Measurements from ENCODE around the gene RSPH6A.
A peak's percentile ranks its signal among the peaks of the same experiment; 100 is the strongest.
"Not testable (repeated sequence)": the region's sequence is repeated elsewhere in the genome, so short reads cannot be mapped to it uniquely, and the experiment has no call there.

The RSPH6A gene

DNA sequence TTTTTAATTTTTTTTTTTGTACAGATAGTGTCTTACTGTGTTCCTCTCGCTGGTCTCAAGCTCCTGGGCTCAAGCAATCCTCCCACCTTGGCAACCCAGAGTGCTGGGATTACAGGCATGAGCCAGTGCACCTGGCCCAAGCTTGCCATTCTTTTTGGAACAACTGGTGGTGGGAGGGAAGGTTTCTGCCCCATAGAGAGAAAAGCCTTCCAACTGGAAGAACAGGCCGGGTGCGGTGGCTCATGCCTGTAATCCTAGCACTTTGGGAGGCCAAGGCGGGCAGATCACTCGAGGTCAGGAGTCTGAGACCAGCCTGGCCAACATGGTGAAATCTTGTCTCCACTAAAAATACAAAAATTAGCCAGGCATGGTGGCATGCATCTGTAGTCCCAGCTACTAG lies 15.6 kb downstream of the RSPH6A start:
- not testable (repeated sequence) for DNase-seq

DNA sequence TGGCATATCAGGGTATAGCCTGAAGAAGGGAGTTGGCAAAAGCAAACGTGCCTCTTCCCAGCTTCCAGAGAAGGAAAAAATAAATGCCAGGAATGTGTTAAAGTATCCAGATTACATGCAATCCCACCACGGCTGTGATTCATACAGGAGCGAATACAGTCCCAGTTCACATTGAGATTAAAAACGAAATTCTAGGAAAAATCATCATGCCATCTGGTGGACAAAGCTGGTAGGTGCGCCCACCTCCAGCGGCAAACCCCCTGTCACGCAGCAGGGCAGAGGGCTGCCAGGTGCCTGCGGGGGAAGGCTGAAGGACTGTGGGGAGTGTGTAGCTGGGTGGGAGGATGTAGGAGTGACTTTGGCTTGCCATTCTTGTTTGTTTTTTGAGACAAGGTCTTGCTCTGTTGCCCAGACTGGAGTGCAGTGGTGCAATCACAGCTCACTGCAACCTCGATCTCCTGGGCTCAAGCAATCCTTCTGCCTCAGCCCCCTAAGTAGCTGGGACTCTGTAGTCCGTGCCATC lies 16.1 kb downstream of the RSPH6A start:
- DNase-seq: peak; percentile 41

DNA sequence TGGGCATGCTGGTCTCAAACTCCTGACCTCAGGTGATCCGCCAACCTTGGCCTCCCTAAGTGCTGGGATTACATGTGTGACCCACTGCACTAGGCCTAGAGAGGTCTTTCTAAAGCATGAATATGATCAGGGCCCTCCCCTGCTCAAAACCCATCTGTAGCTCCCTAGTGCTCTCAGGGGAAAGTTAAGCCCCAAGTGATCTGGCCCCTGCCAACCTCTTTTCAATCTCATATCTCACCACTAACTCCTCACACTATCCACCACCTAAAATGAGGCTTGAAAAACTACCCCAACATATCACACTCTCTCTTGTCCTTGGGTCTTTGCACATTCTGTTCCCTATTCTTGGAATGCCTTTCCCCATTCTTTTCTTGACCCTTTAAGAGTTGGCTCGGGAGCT lies 20.5 kb downstream of the RSPH6A start:
- DNase-seq: no peak

DNA sequence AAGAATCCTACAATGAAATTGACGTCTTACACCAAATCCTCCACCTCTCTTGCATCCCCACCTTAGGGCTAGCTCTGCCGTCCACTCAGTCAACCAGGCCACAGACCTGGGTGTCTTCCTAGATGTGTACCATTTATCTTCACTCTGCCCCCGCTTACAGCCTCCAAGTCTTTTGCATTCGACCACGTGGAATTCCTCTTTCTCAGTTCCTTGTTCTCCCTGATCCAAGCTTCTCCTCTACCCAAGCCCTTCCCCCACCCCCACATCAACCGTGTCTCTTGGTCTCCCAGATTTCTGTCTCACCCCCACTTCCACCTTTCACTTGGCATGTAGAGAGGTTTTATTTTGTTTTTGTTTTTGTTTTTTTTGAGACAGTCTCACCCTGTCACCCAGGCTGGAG lies 21.2 kb downstream of the RSPH6A start:
- no peak for DNase-seq

DNA sequence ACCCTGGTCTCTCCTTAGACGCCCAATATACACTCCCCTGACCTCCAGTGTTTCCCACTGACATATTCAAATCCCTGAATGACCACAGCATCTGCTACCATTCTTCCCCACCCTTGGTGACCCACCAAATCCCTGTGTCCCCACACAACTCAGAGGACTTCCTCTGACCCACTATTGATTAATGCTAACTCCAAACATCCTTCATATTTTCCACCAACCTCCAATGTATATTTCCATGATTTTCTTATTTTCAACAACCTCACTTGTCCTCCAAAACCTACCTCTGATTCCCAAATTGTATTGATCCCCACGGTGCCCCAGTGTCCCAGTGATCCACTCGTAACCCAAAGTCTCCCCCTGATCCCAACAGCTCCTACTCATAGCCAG lies 21.9 kb downstream of the RSPH6A start:
- DNase-seq: no peak

DNA sequence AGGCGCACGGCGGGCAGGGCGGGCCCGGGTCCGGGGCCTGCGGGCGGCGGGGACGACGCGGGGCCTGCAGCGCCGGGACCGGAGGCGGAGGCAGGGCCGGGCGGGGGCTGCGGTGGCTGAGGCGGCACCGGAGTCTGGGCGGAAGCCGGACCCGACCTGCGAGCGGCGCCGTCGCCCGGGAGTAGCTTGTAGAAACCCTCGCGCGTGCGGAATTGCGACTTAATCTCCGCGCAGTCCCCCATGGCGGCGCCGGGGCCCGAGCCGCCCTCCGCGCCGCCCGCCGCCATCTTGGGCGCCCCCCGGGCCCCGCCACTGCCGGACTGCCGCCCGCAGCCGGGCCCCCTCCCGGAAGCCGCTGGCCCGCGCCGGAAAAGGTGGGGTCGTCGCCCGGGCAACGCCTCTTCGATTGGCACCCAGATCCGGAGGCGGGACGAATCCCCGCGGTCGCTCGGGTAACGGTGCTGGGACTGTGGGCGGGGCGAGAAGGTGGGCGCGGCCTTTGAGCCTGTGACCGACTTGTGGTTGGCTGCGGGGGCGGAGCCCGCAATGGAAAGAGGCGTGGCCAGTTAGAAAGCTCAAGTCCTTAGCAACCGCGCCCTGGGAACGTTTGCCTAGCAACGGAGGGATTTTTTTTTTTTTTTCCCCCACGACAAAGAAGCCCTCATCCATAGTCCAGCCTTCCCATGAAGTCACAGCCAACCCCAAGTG lies 22.5 kb downstream of the RSPH6A start, which contains the start of gene DMWD:
DMWD (minus strand) TSS at position 376 of the 708 bp plus-strand sequence; CDS start at position 287, 89 bp downstream.
- DNase-seq: peak; percentile 99

DNA sequence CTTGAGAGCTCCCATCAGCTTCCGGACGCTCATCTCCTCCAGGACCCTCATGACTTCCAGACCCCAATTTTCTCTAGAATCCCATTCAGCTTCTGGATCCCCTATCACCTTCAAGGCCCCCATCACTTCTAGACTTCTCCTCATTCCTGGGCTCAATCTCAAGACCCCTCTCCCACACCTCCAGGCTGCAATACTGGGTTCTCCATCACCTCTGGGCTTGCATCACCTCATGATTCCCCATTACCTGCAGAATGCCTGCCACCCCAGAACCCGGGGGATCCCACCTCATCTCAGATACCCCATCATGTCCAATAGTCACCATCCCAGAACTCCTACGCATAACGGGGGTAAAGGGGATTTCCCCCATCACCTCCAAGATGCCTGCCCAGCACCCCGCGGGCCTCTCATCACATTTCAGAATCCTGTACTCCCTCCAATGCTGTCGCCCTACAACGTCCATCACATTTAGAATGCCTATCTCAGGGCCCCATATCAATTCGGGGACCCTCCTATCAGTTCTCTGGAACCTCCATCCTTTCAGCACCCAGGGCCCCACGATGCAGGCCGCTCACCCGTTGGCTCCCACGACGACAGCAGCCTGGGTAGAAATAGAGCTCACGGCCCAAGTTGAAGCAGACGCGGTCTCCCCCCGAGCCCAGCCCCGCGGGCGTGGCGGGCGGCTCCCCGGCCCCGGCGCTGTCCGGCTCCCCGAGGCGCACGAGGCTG lies 23.2 kb downstream of the RSPH6A start:
- DNase-seq: peak; percentile 19

DNA sequence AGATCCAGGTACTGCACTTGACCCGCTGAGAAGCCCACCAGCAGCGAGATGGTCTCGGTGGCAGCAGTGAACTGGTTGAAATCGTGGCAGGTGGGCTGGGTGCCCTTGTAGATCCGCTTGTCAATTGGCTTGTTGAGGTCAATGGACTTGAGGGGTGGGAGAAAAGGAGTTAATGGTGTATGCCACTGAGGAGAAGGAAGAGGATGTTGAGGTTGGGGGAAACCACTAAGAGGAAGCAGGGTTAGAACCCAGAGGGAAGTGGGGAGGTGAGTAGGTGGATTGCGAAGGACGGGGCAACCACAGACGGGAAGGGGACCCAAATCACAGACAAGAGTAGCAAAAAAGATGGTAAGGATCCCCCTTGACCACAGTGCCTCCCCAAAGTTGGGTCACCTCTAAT lies 24.2 kb downstream of the RSPH6A start:
- DNase-seq: no peak

DNA sequence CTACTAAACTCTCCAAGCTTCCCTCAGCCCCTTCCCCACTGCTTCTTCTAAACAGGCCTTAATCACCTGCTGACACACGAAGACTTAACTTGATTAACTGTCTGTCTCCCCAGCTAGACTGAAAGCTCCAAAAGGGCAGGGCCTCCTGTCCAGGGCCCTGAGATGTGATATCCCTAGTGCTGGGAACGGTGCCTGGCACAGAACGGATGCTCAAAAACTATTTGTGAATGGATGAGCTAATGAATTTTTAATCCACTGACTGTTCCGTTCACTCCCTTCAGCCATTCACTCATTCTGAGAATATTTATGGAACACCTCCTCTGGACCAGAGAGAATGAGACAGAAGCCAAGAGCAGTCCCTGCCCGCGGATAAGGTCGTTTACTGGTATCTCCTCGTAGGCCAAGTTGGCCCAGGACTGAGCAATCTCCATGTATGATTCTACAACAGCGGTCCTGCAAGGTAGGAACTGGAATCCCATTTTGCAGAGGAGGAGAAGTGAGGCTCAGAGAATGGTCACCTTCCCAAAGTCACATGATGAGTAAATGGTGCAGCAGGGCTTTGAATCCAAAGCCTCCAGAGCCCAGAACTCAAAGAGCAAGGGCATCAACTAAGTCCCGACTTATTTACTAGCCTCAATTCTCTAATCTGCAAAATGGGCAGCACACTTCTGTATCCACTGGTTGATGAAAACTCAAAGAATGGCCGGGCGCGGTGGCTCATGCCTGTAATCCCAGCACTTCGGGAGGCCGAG lies 25.9 kb downstream of the RSPH6A start:
- DNase-seq: no peak

DNA sequence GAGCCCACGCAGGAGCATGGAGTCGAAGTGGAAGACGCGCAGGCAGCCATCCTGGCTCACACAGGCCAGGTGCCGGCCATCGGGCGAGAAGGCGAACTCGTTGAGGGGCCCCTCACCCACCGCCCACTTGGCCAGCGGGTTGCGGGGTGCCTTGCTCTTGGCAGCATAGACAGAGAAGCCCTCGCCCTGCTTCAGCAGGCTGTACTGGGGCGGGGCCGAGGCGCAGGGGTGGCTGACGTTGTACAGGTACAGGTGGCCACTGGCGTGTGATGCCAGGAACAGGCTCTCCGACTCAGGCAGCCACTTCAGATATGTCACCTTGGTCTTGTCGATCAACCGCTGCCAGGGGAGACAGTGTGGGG lies 28.6 kb downstream of the RSPH6A start:
- no peak for DNase-seq

DNA sequence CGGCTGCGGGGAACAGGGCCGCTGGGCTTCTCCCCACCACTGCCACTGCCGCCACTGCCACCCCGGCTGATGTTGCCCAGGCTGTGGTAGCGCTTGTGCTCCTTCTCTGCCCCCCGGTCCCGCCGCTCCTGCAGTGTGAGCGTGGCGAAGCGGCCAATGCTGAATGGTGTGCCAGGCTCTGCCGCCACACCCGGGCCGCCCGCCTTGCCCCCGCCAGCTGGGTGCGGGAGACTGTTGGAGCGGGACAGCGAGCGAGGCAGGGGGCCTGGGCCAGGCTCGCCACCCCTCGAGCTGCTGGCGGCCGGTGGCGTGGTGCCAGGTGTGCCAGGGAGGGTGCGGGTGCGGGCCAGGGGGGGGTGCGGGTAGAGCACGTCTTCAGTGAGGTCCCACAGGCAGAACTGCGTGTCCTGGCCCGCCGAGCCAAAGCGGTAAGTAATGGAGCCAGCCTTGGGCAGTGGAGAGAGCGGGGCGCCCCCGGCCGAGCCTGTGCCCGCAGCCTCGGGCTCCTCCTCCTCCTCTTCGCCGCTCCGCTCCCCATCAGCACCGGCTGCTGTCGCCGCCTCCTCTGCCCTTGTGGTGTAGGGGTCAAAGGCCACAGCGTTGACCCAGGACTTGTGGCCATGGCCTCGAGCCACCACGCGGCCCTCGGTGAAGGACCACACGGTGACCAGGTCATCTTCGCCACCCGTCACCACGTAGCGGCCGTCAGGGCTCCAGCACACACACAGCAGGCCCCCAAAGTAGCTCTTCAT lies 29.2 kb downstream of the RSPH6A start:
- DNase-seq: no peak

DNA sequence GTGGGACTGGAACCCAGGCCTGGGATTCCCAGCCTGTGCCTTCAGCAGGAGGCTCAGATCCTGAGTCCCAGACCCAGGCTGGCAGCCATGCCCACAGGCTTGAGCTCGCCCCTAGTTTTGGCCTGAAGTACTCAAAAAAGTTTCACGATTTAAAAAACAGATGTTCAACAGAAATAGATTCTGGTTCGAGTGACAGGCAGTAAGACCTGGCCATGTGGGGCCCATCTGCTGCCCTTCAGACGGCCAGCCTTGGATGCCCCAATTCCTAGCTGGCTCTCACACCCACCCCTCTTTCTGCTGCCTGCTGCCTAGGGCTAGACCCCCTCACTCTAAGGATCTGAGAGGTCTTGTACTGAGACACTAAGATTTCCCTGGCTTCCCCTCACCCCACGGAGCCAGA lies 30.0 kb downstream of the RSPH6A start:
- no peak for DNase-seq

DNA sequence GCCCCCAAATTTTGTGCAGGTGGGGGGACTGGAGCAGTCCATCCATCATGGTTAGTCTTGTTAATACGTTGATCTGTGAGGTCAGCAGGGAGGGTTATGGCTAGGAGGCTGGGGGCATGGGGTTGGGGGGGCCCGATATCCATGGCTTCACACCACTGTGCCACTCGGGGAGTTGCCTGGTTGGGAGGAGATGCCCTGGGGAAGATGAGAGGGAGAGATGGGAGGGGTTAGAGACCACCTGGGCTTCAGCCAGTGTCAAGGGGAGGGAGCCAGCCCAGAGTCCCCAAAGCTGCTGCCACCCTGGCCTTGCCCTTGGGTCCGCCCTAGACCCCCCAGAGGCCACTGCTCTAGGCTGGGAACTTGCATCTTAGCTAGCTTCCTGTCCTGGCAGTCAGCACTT lies 31.0 kb downstream of the RSPH6A start:
- DNase-seq: no peak

DNA sequence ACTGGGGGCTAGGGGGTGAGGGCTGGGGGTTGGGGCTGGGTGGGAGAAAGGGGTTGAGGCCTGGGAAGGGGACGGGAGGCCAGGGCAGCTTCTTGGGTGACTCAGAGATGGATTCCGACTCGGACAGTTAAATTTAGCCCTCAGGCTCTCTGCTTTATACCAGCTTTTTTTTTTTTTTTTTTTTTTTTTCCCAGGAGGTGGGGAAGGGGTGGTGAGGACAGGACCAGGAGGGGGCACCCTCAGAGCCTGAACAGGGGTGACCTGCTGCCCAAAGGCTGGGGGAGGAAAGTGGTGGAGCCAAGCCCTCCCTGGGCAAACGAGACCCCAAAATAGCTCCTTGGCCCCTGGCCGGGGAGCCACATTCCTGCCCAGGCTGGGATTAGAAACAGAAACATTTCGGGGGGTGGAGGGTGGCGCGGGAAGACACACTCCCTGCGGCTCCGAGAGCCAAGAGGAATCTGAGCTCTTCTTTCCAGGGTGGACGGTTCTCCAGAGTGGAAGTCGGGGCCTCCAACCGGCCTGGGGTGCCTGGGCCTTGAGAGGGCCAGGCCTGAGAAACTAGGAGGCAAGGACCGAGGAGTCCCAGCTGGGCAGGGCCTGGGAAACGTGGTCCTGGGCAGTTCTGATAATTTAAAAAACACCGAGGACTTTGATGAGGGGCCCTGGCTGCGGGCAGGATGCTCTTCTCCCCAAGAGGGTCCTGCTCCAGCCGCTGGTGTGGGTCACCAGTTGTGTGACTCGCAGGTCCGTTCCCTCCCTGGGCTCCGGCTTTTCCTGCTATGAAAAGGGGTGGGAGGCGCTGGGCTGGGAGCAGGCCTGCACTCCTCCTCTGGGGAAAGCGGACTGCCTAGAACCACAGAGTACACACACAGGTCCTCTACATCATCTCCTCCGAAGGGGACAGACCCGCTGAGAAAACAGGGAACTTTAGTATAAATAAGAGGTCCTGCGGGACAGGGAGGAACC lies 32.0 kb downstream of the RSPH6A start:
- no peak for DNase-seq

DNA sequence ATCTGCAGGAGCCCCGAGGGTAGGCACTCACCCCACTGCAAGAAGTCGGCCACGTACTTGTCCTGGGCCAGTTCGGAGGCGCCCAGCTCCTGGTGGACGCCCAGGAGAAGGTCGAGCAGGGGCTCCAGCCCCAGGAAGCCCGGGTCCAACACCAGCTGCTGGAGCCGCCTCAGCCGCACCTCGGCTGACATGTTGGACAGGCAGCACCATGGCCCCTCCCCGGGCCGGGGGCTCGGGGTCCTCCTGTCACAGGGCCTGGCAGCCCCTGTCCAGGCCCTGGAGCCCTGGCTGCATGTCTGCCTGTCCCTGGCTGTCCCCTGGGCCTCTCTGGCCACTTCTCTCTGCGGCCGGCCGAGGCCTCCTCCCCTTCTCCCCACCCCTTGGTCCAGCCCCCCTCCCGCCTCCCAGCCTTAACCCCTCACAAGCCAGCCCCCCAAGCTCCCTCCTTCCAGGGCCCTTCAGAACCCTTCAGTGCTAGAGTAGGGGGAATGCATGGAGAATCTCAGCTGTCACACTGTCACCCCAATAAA lies 32.9 kb downstream of the RSPH6A start, which contains the start of gene DMPK:
DMPK (minus strand) TSS at position 329 of the 530 bp plus-strand sequence; CDS start at position 191, 138 bp downstream.
- DNase-seq: no peak

DNA sequence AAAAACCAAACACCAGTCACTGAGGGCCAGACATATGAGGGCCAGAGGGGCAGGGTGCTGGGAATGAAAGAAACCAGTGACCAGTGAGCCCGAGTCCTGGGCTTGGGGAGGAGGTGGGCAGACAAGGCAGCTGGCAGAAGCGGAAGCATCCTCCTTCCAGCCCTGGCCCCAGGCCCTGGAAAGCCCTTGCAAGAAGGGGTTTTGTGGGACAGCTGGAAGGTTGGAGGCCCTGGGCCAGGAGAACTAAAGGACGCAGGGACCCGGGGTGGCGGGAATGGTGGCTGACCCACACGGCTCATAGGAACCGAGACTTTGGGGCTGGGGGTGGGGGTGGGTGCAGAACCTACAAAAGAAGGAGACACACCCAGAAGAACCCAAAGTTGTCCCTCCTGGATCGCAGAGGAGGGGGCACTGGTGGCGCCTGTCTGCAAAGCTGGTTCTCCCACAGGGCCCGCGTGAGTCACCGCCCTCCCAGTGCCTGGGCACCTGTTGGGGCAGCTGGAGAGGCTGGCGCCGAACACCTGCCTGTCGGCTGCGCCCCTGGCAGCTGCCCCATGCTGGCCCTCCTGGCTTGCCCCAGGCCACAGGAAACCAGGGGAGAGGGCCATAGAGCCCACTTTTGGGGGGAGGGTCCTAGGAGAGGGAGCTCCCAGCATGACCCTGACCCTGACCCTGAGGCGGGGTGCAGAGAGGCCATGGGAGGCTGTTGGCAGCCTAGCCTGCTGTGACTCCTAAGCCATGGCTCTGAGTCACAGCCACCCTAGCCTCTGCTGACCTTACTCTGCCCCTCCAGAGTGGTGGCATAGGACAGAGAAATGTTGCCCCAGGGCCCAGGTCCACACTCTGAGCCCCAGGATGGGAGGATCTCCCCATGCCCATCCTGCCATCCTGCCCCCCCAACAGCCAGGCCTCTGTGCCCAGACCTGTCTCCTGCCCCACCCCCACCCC lies 33.6 kb downstream of the RSPH6A start:
- DNase-seq: no peak

DNA sequence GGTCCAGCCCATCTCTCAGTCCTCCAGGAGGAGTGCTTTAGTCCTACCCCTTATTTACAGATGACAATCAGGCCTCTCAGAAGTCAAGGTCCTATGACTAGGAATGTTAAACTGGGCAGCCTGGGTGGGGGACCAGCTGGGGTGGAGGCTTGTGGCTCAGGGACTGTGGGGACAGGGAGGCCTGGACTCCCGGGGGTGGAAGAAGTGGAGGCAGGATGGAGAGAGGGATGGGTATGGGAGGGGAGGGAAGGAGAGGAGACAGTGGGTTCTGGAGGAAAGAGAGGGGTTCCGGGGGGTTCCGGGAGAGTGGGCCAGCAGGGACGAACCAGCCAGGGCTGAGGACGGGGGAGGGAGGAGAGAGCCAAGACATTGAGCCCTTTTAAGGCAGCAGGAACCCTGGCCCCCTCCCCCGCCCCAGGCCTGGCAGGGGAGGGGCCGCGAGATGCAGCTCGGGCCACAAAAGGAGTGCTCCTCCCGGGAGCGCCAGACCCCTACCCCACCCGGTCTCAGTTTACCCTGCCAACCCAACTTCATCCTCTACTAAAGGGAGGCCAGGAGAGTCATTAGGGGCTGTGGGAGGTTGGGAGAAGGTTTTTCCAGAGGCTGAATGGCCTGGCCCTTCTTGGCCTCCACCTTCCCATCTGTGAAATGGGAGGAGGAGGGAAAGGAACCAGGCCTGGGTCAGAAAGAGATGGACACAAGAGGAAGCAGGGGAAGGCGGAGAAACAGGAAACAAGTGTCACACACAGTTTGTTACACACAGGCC lies 34.5 kb downstream of the RSPH6A start:
- DNase-seq: no peak

DNA sequence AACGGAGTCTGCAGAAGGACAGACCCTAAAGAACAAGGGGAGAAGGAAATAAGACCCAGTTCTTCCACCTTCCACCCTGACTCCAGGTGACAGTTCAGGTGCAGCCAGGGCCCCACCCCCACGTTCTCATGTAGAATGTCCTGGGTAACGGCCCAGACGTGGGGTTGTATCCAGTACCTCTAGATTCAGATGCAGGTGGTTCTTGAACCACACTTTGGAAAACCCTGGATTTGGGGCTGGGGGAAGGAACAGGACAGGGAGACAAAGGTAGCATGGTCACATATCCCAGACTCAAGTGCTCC lies 35.0 kb downstream of the RSPH6A start:
- no peak for DNase-seq
